ENCODE measurements around the gene JPH2.

The JPH2 gene

DNA sequence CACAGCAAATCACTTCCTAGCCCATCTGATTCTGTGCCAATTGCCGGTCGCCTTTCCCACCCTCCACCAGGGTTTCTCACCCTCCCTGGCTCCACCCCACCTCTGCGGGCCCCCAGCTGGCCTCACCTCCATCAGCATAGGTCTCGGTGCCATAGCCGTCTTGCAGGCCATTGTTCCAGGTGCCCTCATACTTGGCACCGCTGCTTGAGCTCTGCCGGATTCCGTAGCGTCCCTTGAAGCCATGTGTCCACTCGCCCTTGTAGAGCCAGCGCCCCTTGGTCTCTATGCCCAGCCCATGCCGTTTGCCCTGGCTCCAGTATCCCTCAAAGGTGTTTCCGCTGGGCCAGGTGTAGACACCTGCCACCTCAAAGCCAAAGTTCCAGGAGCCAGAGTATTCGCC is 787 bp downstream of the JPH2 start:
- Histone ChIP-seq H3K27ac (ENCODE audit: low read length) (peak overlapping the region; percentile 96), H3K4me1 (ENCODE audit: control insufficient read depth, insufficient read depth, low read length) (peaks cover 51% of the 10 kb centered on the region), H3K4me3 (ENCODE audit: low read length in 2 of 2) (peak overlapping the region; percentile 86 to 94), H3K9me3 (ENCODE audit: control insufficient read depth in 2 of 2, low read length in 2 of 2) (no peaks in the 10 kb centered on the region), H3K27me3 (ENCODE audit: control insufficient read depth in 1 of 2, insufficient read depth in 2 of 2, low read length in 2 of 2) (no peaks in the 10 kb centered on the region), H3K36me3 (ENCODE audit: control insufficient read depth in 2 of 2, insufficient read depth in 2 of 2, low read length in 2 of 2) (no peaks in the 10 kb centered on the region), H3K9ac (ENCODE audit: low read length in 2 of 2) (peak overlapping the region; percentile 81 to 89)

DNA sequence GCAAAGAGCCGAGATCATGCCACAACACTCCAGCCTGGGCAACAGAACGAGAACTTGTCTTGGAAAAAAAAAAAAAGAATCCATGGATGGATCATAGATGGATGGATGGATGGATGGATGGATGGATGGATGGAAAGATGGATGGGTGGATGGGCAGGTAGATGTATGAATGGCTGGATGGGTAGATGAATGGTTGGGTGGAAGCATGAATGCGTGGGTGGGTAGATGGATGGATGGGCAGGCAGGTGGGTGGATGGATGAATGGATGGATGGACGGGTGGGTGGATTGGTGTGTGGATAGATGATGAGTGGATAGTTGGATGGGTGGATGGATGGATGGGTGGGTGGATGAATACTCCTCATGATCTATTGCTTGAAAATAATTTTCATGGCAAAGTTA is 1.4 kb downstream of the JPH2 start:
- peaks cover 52% of the 10 kb centered on the region for H3K4me1 ChIP-seq (ENCODE audit: control insufficient read depth, insufficient read depth, low read length)
- no peaks in the 10 kb centered on the region for H3K9me3 ChIP-seq (ENCODE audit: control insufficient read depth in 2 of 2, low read length in 2 of 2)
- no peaks in the 10 kb centered on the region for H3K36me3 ChIP-seq (ENCODE audit: control insufficient read depth in 2 of 2, insufficient read depth in 2 of 2, low read length in 2 of 2)
- H3K27ac ChIP-seq (ENCODE audit: low read length): peak overlapping the region; percentile 96
- peak overlapping the region; percentile 86 to 94 for H3K4me3 ChIP-seq (ENCODE audit: low read length in 2 of 2)
- H3K27me3 ChIP-seq (ENCODE audit: control insufficient read depth in 1 of 2, insufficient read depth in 2 of 2, low read length in 2 of 2): no peaks in the 10 kb centered on the region
- H3K9ac ChIP-seq (ENCODE audit: low read length in 2 of 2): peak overlapping the region; percentile 81 to 89

DNA sequence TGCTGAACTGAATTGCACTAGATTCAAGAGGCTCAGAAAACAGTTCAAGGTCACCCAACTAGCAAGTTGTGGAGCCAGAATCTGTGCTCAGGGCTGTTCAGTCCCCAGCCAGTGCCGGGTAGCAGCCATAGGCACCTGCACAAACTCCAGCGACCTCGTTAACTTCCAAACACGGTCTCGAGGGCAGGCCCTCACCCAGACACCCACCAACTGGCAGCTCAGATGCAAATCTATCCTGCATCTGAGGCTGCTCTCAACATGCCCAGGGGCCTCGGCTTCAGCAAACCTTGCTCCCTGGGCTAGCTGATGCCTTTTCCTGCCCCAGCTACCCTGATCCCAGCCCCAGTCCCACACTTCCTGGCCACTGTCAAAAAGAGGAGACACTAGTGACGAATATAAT is 3.7 kb downstream of the JPH2 start:
- Histone ChIP-seq H3K27me3 (ENCODE audit: control insufficient read depth in 1 of 2, insufficient read depth in 2 of 2, low read length in 2 of 2) (no peaks in the 10 kb centered on the region), H3K27ac (ENCODE audit: low read length) (peak overlapping the region; percentile 89), H3K4me3 (ENCODE audit: low read length in 2 of 2) (peak overlapping the region; percentile 57 to 94), H3K9me3 (ENCODE audit: control insufficient read depth in 2 of 2, low read length in 2 of 2) (no peaks in the 10 kb centered on the region), H3K36me3 (ENCODE audit: control insufficient read depth in 2 of 2, insufficient read depth in 2 of 2, low read length in 2 of 2) (no peaks in the 10 kb centered on the region), H3K9ac (ENCODE audit: low read length in 2 of 2) (peak overlapping the region; percentile 71 to 73), H3K4me1 (ENCODE audit: control insufficient read depth, insufficient read depth, low read length) (peaks cover 54% of the 10 kb centered on the region)

DNA sequence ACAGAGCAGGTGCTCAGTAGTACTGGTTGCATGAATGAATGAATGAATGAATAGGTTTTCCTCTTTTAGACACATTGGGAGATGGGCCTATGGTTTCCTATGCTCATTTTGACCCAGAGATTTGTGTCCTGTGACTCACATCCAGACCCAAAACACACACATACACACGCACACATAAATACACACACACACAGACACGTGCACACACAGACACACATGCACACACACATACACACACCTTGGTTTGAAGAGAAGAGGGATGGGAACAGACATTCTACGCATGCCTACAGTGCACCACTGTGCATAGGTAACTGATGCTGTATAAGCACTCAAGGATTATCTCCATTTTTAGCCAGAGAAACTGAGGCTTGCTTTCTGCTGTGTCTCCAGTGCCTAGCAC is 4.1 kb downstream of the JPH2 start:
- Histone ChIP-seq H3K4me1 (ENCODE audit: control insufficient read depth, insufficient read depth, low read length) (peaks cover 50% of the 10 kb centered on the region), H3K9ac (ENCODE audit: low read length in 2 of 2) (peak overlapping the region; percentile 71 to 73), H3K27me3 (ENCODE audit: control insufficient read depth in 1 of 2, insufficient read depth in 2 of 2, low read length in 2 of 2) (no peaks in the 10 kb centered on the region), H3K27ac (ENCODE audit: low read length) (peak overlapping the region; percentile 89), H3K36me3 (ENCODE audit: control insufficient read depth in 2 of 2, insufficient read depth in 2 of 2, low read length in 2 of 2) (no peaks in the 10 kb centered on the region), H3K4me3 (ENCODE audit: low read length in 2 of 2) (peak overlapping the region; percentile 57 to 94), H3K9me3 (ENCODE audit: control insufficient read depth in 2 of 2, low read length in 2 of 2) (no peaks in the 10 kb centered on the region)

DNA sequence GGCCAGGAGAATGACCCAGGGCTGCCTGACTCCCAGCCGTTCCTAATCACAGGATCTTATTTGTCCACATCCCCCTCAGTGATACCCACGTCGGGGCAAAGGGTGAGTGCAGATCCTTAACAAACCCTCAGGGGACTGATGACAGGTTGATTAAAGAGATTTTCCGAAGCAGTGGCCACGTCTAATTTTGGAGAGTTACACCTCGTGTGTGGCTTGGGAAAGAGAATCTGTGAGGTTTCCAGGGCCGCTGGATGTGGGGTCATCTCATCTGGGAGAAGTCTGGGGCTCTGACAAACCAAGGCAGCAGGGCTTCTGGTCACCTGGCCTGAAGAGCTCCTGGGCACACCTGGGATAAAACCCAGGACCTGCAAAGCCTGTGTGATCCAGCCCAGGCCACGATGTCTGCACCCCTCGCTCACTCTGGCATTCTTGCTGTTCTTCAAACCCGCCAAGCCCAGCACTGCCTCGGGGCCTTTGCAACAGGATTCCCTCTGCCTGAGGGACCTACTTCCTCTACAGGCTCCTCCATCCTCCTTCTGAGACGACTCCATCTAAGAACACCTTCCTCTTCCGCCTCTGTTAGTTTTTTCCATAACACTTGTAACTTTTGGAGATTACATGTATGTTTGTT is 4.7 kb downstream of the JPH2 start:
- Histone ChIP-seq H3K36me3 (ENCODE audit: control insufficient read depth in 2 of 2, insufficient read depth in 2 of 2, low read length in 2 of 2) (no peaks in the 10 kb centered on the region), H3K9ac (ENCODE audit: low read length in 2 of 2) (peak overlapping the region; percentile 68 to 73), H3K9me3 (ENCODE audit: control insufficient read depth in 2 of 2, low read length in 2 of 2) (no peaks in the 10 kb centered on the region), H3K27ac (ENCODE audit: low read length) (peak overlapping the region; percentile 89), H3K27me3 (ENCODE audit: control insufficient read depth in 1 of 2, insufficient read depth in 2 of 2, low read length in 2 of 2) (no peaks in the 10 kb centered on the region), H3K4me1 (ENCODE audit: control insufficient read depth, insufficient read depth, low read length) (peaks cover 49% of the 10 kb centered on the region), H3K4me3 (ENCODE audit: low read length in 2 of 2) (peak overlapping the region; percentile 57 to 94)

DNA sequence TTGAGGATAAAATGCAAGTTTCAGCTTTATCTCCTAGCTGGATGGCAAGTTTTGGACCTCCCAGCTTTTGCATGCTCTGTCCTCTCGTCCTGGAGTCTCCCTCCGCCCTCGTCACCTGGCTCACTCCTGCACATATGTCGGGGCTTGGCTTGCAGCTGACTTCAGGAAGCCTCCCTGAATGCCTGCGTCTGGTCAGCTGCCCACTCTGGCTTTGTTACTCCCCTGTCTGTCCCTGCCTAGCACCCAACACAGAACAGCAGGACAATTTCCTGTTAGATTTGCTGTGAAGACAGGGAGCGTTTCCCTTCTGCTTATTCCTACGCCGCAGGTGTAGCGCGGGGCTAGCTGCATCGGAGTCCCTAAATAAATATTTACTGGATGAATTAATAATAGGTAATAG is 5.4 kb downstream of the JPH2 start:
- Histone ChIP-seq H3K36me3 (ENCODE audit: control insufficient read depth in 2 of 2, insufficient read depth in 2 of 2, low read length in 2 of 2) (no peaks in the 10 kb centered on the region), H3K9me3 (ENCODE audit: control insufficient read depth in 2 of 2, low read length in 2 of 2) (no peaks in the 10 kb centered on the region), H3K27me3 (ENCODE audit: control insufficient read depth in 1 of 2, insufficient read depth in 2 of 2, low read length in 2 of 2) (no peaks in the 10 kb centered on the region), H3K27ac (ENCODE audit: low read length) (peak overlapping the region; percentile 89), H3K4me3 (ENCODE audit: low read length in 2 of 2) (peak overlapping the region; percentile 40 to 94), H3K9ac (ENCODE audit: low read length in 2 of 2) (peak overlapping the region; percentile 68 to 73), H3K4me1 (ENCODE audit: control insufficient read depth, insufficient read depth, low read length) (peaks cover 50% of the 10 kb centered on the region)

DNA sequence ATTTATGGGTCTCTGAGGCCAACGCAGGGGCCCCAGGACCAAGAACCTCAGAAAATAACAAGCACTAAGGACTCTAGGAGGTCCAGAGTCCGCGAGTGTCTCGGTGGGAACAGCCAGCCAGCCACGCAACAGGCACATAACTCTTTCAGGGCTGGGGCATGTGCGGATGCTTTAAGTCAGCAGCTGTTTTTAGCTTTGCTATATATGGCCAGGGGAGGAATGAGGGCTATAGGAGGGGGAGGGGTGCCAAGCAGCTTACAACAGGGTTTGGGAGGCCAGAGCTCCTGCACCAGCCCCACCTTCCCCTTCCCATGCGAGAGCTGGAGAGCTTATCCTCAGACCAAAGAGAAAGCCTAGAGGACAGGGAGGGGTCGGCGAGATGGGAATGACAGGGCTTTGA is 6.2 kb downstream of the JPH2 start:
- Histone ChIP-seq H3K27ac (ENCODE audit: low read length) (peak overlapping the region; percentile 89), H3K4me3 (ENCODE audit: low read length in 2 of 2) (peak overlapping the region; percentile 50 to 94), H3K4me1 (ENCODE audit: control insufficient read depth, insufficient read depth, low read length) (peaks cover 54% of the 10 kb centered on the region), H3K36me3 (ENCODE audit: control insufficient read depth in 2 of 2, insufficient read depth in 2 of 2, low read length in 2 of 2) (peaks cover 0 to 2% of the 10 kb centered on the region in 2 donors), H3K9me3 (ENCODE audit: control insufficient read depth in 2 of 2, low read length in 2 of 2) (no peaks in the 10 kb centered on the region), H3K9ac (ENCODE audit: low read length in 2 of 2) (peak overlapping the region; percentile 69 to 73), H3K27me3 (ENCODE audit: control insufficient read depth in 1 of 2, insufficient read depth in 2 of 2, low read length in 2 of 2) (no peaks in the 10 kb centered on the region)

DNA sequence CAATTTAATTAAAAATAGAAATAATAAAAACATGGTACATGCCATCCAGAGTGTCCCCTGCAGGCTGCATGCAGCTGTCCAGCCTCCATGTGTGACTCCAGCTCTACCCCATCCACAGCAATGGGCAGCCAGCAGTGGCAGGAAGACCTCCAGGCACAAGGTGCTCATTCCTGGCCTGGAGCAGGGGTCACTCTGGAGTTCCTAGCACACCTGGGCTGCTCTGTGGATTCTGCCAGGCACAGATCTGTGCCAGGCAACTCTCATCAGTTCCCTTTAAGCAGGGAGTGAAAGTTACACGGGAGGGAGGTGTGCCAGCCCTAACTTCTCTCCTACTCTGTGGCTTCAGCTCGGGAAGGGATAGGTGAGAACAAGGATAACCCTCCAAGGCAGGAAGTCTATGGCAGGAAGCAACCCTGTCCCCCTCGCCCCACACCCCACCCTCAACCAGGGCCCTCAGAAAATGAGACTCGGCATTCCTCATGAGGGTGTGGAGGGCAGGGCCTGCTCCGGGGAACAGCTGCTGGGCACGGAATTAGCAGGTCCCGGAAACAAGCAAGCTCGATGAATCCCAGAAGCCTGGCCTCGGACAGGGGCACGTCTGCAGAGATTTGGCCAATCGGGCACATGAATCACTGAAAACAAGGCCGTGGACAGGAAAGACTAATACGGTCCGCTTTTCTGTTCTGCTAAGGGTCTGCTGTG is 10.0 kb downstream of the JPH2 start:
- Histone ChIP-seq H3K4me3 (ENCODE audit: low read length in 2 of 2) (peak overlapping the region; percentile 49 to 60), H3K9me3 (ENCODE audit: control insufficient read depth in 2 of 2, low read length in 2 of 2) (no peaks in the 10 kb centered on the region), H3K27me3 (ENCODE audit: control insufficient read depth in 1 of 2, insufficient read depth in 2 of 2, low read length in 2 of 2) (no peaks in the 10 kb centered on the region), H3K4me1 (ENCODE audit: control insufficient read depth, insufficient read depth, low read length) (peaks cover 70% of the 10 kb centered on the region), H3K9ac (ENCODE audit: low read length in 2 of 2) (peak overlapping the region; percentile 64 to 71), H3K27ac (ENCODE audit: low read length) (peak overlapping the region; percentile 80), H3K36me3 (ENCODE audit: control insufficient read depth in 2 of 2, insufficient read depth in 2 of 2, low read length in 2 of 2) (peaks cover 5% of the 10 kb centered on the region in 2 donors)

DNA sequence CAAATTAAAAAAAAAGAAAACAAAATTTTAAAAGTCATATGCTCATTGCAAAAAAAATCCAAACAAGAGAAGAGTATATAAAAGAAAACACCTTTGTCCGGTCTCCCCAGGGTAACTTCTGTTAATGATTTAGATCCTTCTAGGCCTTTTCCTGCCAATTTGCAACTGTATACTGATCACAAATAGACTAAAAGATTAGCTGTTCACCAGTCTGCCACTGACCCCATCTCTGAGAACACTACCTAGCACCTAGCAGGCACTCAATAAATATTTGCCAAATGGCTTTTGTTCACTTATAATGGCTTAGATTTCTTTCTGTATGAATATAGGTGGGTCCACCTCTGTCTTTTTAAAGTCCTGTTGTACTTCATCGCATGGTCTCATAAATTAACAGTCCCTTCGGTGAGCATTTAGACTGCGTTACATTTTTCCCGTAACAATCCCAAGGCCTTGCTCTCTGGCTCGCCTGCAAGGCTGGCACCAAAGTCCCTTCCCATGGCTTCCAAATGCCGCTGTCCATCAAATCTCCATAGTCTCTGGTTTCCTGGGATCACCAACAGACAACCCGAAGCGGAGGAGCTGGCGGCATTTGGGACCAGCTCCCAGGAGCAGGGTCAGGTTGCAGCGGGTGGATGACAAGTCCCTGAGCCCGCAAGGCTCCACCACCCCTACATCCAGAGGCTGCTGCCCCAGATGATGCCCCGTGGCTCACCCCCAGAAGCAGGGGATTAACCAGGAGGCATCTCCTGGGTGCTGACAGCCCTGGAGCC is 11.8 kb downstream of the JPH2 start:
- Histone ChIP-seq H3K9me3 (ENCODE audit: control insufficient read depth in 2 of 2, low read length in 2 of 2) (no peaks in the 10 kb centered on the region), H3K4me3 (ENCODE audit: low read length in 2 of 2) (peak overlapping the region in 1 of 2 donors; percentile 54), H3K36me3 (ENCODE audit: control insufficient read depth in 2 of 2, insufficient read depth in 2 of 2, low read length in 2 of 2) (peaks cover 8 to 13% of the 10 kb centered on the region in 2 donors), H3K4me1 (ENCODE audit: control insufficient read depth, insufficient read depth, low read length) (peaks cover 74% of the 10 kb centered on the region), H3K27me3 (ENCODE audit: control insufficient read depth in 1 of 2, insufficient read depth in 2 of 2, low read length in 2 of 2) (no peaks in the 10 kb centered on the region), H3K27ac (ENCODE audit: low read length) (peak overlapping the region; percentile 76), H3K9ac (ENCODE audit: low read length in 2 of 2) (peak overlapping the region; percentile 5 to 42)

DNA sequence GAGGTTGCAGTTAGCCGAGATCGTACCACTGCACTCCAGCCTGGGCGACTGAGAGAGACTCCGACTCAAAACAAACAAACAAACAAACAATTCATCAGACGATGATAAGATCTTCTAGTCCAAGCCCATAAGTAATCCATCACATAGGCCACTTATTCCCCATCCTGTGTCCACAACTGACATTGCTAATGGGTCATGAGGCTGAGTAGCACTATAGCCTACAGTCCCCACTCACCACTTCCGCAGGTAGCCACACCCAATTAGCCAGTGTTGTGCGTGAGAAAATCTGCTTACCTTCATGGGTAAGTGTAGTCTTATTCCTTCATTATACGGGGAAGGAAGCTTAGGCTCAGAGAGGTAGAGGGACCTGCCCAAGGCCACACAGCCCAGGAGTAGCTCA is 13.1 kb downstream of the JPH2 start:
- peaks cover 8 to 17% of the 10 kb centered on the region in 2 donors for H3K36me3 ChIP-seq (ENCODE audit: control insufficient read depth in 2 of 2, insufficient read depth in 2 of 2, low read length in 2 of 2)
- no peak overlapping the region for H3K9ac ChIP-seq (ENCODE audit: low read length in 2 of 2)
- no peaks in the 10 kb centered on the region for H3K9me3 ChIP-seq (ENCODE audit: control insufficient read depth in 2 of 2, low read length in 2 of 2)
- no peak overlapping the region for H3K4me3 ChIP-seq (ENCODE audit: low read length in 2 of 2)
- H3K27me3 ChIP-seq (ENCODE audit: control insufficient read depth in 1 of 2, insufficient read depth in 2 of 2, low read length in 2 of 2): no peaks in the 10 kb centered on the region
- H3K27ac ChIP-seq (ENCODE audit: low read length): peak overlapping the region; percentile 64
- peaks cover 77% of the 10 kb centered on the region for H3K4me1 ChIP-seq (ENCODE audit: control insufficient read depth, insufficient read depth, low read length)

Measured in stomach smooth muscle (tissue), 2 donors.